Activated T-cell treated with anti-CD3 and anti-CD28 coated beads for 4 hours (primary cell): ENCODE results near the gene C19orf81.

Source experiments
- DNase-seq: peaks from one replicate; pipeline ENCODE4 v3.0.0-alpha.2; 2020

The C19orf81 gene

GRCh38 chr19:50659318-50660087, 10.3 kb downstream of the C19orf81 start:
- no peak for DNase-seq

DNA sequence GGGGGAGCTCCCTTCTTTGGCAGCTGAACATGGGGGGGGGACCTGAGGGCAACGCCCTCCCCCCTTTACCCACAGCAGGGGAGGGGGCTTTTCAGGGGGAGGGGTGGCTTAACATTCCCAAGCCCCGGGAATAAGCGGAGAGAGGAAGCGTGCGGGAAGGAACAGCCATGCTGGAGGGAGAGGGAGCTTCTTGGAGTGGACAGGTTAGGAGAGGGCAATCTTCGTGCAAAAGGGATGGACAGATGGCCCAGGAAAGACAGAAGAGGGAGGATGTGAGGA, 10.8 kb downstream of the C19orf81 start:
- DNase-seq: no peak

DNA sequence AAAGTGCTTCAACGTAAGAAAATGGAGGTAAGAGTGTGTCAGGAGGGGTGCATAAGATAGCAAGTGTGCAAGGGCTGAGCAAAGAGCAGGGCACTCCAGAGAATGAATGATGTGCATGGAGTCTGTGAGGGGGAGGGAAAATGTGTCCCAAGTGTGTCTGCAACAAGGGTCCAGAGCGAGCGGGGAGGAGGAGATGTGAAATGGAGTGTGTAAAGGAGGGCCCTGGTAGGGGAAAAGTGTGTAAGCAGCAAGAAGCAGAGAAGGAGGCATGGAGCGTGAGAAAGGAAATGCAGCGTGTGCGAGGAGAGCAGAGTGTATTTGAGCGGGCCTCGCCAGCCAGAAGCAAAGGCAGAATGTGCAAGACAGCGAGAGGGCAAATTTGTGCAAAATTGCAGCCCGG, 11.8 kb downstream of the C19orf81 start:
- no peak for DNase-seq

DNA sequence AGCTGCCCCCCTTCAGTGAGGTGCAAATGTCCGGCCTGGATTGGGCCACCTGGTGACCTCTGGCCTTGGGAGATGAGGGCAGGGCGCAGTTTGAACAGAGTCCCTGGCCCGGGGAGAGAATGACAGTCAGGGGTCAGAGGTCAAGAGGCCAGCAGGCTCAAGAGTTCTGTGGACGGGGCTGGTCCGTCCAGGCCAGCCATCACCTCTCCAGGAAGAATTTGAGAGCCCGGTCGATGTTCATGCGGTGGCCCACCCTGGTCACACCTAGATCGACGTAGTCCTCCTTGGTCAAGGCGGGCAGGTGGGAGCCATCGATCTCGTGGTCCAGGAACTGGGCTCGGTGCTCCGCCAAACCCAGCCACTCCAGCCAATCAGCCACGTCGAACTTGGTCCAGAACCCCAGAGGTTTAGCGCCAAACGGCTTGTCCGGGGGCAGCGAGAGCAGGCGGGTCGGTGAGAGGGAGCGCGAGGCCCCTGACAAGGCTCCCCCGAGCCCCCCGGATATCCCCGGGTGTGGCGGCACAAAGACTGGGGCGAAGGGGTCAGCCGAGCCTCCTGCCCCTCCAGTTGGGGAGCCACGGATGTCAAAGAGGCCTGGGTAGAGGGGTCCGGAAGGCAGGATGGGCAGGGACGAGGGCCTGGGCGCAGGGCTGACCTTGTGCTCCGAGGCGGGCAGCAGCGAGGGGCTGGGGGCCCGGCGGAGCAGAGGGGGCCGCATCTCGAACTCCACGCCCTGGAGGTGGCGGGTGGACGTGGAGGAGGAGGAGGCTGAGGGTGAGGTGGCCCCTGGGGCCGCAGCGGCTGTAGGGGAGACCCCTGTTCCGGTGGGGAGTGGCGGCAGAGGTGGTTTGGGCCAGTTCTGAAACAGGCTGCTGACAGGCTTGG, 12.8 kb downstream of the C19orf81 start:
- DNase-seq: no peak

- DNase-seq: no peak
Measured at GRCh38 chr19:50662651-50663481, 13.6 kb downstream of the C19orf81 start.

- no peak for DNase-seq
Measured at GRCh38 chr19:50663482-50663790, 14.2 kb downstream of the C19orf81 start.

DNA sequence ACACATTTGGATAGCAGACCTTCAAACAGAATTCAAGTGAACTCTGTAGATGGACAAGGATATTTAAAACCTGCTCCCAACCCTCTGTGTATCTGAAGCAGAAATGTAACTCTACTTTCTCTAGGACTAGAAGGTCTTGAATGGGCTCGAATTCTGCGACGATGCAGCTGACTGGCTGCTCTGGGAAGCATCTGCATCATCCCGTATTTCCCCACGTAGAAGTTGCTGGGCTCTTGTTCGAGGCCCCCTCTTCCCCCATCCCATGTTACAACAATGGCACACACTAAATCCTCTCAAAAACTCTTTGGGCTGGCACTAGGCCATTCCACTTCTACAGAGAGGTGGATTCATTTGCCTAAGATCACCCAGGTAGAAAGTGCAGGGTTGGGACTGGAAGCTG, 15.0 kb downstream of the C19orf81 start:
- no peak for DNase-seq

DNA sequence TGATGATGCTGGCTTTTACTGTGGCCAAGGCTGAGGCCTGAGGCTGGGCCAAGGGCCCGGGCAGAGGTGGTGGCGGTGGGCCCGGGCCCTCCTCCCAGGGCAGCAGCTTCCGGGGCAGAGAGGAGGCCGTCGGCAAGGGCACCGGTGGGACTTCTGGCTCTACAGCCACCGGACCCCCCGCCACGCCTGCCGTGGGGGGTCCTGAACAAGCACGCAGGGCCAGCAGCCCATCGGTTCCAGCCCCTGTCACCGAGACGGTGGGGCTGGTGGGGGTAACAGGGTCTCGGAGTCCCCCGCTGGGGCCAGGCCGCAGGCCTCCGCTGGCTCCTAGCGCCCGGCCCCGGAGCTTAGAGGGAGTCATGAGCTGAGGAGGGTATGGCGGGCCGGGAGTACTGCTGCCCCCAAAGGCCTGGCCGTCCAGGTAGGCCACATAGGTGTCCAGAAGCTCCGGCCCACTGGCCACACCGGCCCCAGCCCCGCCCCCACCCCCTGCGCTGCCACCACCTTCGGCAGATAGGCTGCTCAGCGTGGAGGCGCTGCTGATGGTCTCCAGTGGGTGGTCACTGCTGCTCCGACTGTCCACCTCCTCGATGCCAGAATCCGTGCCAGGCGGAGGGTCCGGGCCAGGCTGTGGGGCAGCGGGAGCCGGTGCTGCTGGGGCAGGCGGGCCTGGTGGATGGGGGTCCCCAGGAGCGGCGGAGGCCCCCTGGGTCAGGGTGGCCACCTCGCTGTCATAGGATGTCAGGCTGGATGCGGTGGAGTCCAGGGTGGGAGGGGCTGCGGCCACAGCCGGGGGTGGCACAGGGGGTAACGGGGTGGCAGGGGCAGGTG, 17.3 kb downstream of the C19orf81 start:
- no peak for DNase-seq

GRCh38 chr19:50667177-50667758, 18.0 kb downstream of the C19orf81 start:
- no peak for DNase-seq

DNA sequence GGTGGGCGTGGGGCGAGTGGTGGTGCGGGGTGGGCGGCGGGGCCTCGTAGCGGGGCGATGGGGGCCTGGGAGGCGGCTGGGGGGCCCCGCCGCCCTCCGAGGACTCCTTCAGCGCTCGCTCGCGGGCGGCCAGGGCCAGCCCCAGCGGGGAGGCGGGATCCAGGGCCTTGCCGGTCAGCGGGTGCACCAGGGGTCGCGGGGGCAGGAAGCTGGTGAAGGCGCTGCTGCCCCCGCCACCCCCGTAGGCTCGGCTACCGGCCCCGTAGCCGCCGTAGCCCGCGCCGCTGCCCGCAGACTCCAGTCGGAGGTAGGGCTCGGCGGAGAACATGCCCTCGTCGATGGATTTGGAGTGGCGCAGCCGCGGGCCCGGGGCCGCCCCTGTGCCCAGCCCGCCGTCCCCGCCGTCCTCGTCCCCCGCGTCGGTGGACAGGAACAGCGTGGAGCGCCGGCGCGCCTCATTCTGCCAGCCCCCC, 18.6 kb downstream of the C19orf81 start:
- DNase-seq: no peak

- no peak for DNase-seq
Measured at GRCh38 chr19:50668416-50668815, 19.2 kb downstream of the C19orf81 start.

GRCh38 chr19:50668879-50669278, 19.6 kb downstream of the C19orf81 start:
- no peak for DNase-seq

DNA sequence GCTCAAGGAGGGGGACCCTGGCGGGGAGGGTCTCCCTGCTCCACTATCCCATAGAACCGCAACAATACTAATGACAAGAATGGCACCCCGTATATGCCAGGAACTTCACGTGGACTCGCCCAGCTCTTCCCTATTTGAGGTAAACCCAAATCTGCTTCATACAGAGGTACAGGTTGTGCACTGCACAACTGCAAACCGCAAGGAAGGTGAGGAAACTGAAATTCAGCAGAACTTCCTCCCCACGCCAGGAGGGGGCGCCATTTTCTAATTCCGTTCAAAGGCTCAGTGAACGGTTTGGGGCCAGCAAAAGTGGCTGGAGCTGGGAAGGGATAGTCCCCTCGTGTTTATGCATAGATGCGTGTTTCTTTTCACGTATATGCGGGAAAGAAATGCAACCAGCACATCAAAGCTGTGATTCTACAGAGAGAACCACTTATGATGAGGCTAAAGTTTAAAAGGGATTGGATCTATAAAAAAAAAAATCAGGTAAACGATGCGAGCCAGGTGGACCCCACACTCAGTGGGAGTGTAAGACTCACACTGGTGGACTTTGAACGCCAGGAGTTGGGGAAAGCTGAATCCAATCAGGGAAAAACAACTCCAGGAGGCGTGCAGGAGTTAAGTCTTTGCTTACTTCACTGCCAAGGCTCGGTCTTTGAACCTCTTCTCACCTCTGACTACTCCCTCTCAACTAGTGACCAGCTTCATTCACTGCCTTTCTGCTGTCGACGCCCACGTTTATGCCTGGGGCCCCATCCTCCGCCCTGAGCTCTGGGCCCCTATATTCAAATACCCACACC, 20.3 kb downstream of the C19orf81 start:
- peak; percentile 27 for DNase-seq

DNA sequence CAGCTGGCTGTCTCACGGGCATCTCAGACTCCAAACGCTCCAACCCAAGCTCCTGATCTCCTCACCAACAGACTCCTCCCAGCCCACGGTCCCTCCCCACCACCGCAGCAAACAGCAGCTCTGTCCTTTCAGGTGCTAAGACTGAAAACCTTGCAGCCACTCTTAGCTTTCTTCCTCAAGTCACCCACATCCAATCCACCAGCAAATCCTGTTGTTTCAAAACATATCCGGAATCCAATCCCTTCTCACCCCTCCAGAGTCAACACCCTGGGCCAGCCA, 20.8 kb downstream of the C19orf81 start:
- DNase-seq: no peak

GRCh38 chr19:50673118-50673517, 23.9 kb downstream of the C19orf81 start:
- no peak for DNase-seq

- DNase-seq: no peak
Measured at GRCh38 chr19:50676625-50677197, 27.5 kb downstream of the C19orf81 start.

- no peak for DNase-seq
Measured at GRCh38 chr19:50677636-50678035, 28.4 kb downstream of the C19orf81 start.

DNA sequence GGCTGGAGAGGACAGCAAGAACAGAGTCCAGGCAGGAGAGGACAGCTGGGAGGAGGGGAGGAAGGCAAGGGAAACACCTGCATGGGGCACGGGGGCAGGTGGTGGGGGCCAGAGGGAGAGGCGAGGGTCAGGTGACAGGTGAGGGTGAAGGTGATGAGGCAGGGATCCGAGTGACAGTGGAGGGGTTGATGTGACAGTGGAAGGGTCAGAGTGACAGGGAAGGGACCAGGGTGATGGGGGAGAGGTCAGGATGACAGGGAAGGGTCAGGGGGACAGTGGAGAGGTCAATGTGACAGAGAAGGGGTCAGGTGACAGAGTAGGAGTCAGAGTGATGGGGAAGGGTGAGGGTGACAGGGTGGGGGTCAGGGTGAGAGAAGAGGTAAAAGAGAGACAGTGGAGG, 29.1 kb downstream of the C19orf81 start:
- no peak for DNase-seq

- DNase-seq: peak; percentile 61
Measured at GRCh38 chr19:50679177-50680125, 30.2 kb downstream of the C19orf81 start.
